PFSK-1 (cell line): ENCODE results near the gene FOXP4.

Source experiments
- FOXP2 ChIP-seq: optimal IDR thresholded peaks from 2 replicates; pipeline ENCODE3; 2011; ENCODE audit warnings: borderline replicate concordance, control low read depth, inconsistent platforms; ENCODE audit not compliant: insufficient read depth; ENCODE audit errors: extremely low read length, extremely low read depth
- POLR2AphosphoS5 ChIP-seq: IDR thresholded peaks from 2 replicates; pipeline ENCODE4 v1.6.1; 2012; ENCODE audit warnings: low read depth, mild to moderate bottlenecking, control low read depth, low read length, moderate library complexity
- REST ChIP-seq, 2 experiments: IDR thresholded peaks; 2 replicates each; pipeline versions ENCODE4 v1.6.1 to v1.8.0; 2011 to 2012; ENCODE audit warnings: low read depth in 2 of 2, low read length in 2 of 2, control low read depth in 1 of 2, inconsistent platforms in 1 of 2, mild to moderate bottlenecking in 1 of 2, moderate library complexity in 1 of 2; ENCODE audit not compliant: insufficient read depth in 1 of 2
- SIN3A ChIP-seq: IDR thresholded peaks from 2 replicates; pipeline ENCODE4 v1.6.1; 2012; ENCODE audit warnings: mild to moderate bottlenecking, low read length, moderate library complexity, borderline replicate concordance; ENCODE audit not compliant: insufficient read depth
- TAF1 ChIP-seq: IDR thresholded peaks from 2 replicates; pipeline ENCODE4 v1.6.1; 2012; ENCODE audit warnings: low read length, control low read depth, borderline replicate concordance; ENCODE audit not compliant: insufficient read depth

Gene FOXP4

DNA sequence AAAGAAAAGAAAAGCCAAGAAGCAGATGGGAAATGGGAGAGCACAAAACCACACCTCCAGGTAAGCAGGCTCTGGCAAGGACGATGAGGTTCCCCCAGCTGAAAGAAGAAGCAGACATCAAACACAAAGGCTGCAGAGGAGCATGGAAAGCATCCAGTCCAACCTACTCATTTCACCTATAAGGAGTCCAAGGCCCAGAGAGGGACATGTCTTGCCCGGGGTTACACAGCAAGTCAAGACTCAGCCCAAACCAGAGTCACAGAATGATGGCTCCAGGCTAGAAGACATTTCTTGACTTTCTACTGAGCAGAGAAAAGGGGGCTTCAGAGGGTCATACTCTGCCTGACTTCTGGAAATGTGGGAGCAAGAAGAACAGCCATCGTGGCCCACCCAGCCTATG, 45.6 kb upstream of the FOXP4 start:
- TF ChIP-seq SIN3A (no peak), REST (IDR thresholded peaks at IDR 0.05; ENCODE audit: insufficient read depth in 1 of 2, low read depth in 2 of 2, low read length in 2 of 2) (no peak), TAF1 (no peak), POLR2AphosphoS5 (no peak), FOXP2 (no peak)

DNA sequence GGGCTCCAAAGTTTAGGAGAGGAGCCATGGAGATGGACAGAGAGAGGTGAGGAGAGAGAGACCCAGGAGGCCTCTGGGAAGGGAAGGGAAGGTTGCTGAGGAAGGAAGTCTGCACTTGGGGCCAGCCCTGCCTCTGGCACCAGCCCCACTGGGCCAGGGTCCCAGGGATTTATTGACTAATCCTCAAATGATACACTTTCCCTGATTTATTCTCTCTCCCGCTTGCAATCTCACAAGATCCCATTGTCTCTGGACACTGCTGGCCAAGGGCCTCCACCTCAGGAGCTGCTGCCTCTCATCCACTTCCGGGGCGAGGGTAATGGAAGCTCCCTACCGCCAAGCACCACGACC, 43.6 kb upstream of the FOXP4 start:
- no peak for TF ChIP-seq SIN3A
- TF ChIP-seq TAF1: no peak
- TF ChIP-seq REST (IDR thresholded peaks at IDR 0.05; ENCODE audit: insufficient read depth in 1 of 2, low read depth in 2 of 2, low read length in 2 of 2): no peak
- TF ChIP-seq POLR2AphosphoS5: no peak
- no peak for TF ChIP-seq FOXP2

- TF ChIP-seq FOXP2: no peak
- TF ChIP-seq SIN3A: no peak
- TF ChIP-seq TAF1: no peak
Measured at GRCh38 chr6:41502917-41503671, 43.1 kb upstream of the FOXP4 start.

GRCh38 chr6:41503827-41504465, 42.2 kb upstream of the FOXP4 start:
- TF ChIP-seq FOXP2: no peak
- TF ChIP-seq TAF1: no peak
- TF ChIP-seq POLR2AphosphoS5: no peak
- TF ChIP-seq REST (IDR thresholded peaks at IDR 0.05; ENCODE audit: insufficient read depth in 1 of 2, low read depth in 2 of 2, low read length in 2 of 2): no peak
- no peak for TF ChIP-seq SIN3A

GRCh38 chr6:41504466-41505121, 41.6 kb upstream of the FOXP4 start:
- TF ChIP-seq SIN3A (no peak), REST (IDR thresholded peaks at IDR 0.05; ENCODE audit: insufficient read depth in 1 of 2, low read depth in 2 of 2, low read length in 2 of 2) (no peak), TAF1 (no peak)
